HL-60 (cell line): ENCODE data around the gene MSANTD3.

Experiments
- DNase-seq, 2 experiments: peaks; one replicate each; pipeline ENCODE4 v3.0.0-alpha.2; 2010 to 2020; ENCODE audit warnings: low read depth in 1 of 2, low spot score in 1 of 2
- H3K27ac ChIP-seq: fragments of 250-450 bp; sonication (Bioruptor Pico); replicated peaks from 2 replicates; pipeline ENCODE4 v1.5.1; 2020; ENCODE audit warnings: mild to moderate bottlenecking, moderate library complexity
- H3K27me3 ChIP-seq: fragments of 250-450 bp; sonication (Bioruptor Pico); 2 replicates; pipeline ENCODE4 v1.5.1; 2021; ENCODE audit warnings: mild to moderate bottlenecking, moderate library complexity; ENCODE audit not compliant: insufficient read depth, poor library complexity, severe bottlenecking
- H3K4me3 ChIP-seq: replicated peaks from 2 replicates; pipeline ENCODE4 v1.5.1; 2011; ENCODE audit warnings: mild to moderate bottlenecking, control low read depth, low read length; ENCODE audit not compliant: insufficient read depth
- CTCF ChIP-seq: IDR thresholded peaks from one replicate; pipeline ENCODE4 v1.5.1; 2011; ENCODE audit warnings: low read length, control low read depth, inconsistent platforms; ENCODE audit not compliant: insufficient read depth
- GABPA ChIP-seq: IDR thresholded peaks from 2 replicates; pipeline ENCODE4 v1.6.1; 2012; ENCODE audit warnings: low read depth
- POLR2AphosphoS5 ChIP-seq: IDR thresholded peaks from 2 replicates; pipeline ENCODE4 v1.6.1; 2012; ENCODE audit warnings: low read depth
- REST ChIP-seq: IDR thresholded peaks from 2 replicates; pipeline ENCODE4 v1.6.1; 2012; ENCODE audit warnings: low read depth; ENCODE audit not compliant: insufficient replicate concordance
- SPI1 ChIP-seq: IDR thresholded peaks from 2 replicates; pipeline ENCODE4 v1.6.1; 2012; ENCODE audit warnings: low read depth, mild to moderate bottlenecking, borderline replicate concordance

Gene MSANTD3

GRCh38 chr9:100426189-100426529 lies 784 bp upstream of the MSANTD3 start:
- Histone ChIP-seq H3K27me3 (no peaks in the 10 kb centered on the region), H3K27ac (peak overlapping the region; percentile 71), H3K4me3 (peak overlapping the region; percentile 56)
- no peak for DNase-seq
- no peak for TF ChIP-seq REST
- no peak for TF ChIP-seq GABPA
- no peak for TF ChIP-seq CTCF
- no peak for TF ChIP-seq SPI1
- no peak for TF ChIP-seq POLR2AphosphoS5

GRCh38 chr9:100427366-100428263 lies 672 bp downstream of the MSANTD3 start:
- TF ChIP-seq GABPA (no peak), REST (no peak), POLR2AphosphoS5 (no peak), CTCF (no peak), SPI1 (no peak)
- peak overlapping the region; percentile 78 for H3K4me3 ChIP-seq
- H3K27me3 ChIP-seq = no peaks in the 10 kb centered on the region
- H3K27ac ChIP-seq = peak overlapping the region; percentile 61
- peak in 1 of 2 experiments; percentile 28 for DNase-seq

GRCh38 chr9:100428871-100429654 lies 2.1 kb downstream of the MSANTD3 start:
- DNase-seq = no peak
- Histone ChIP-seq H3K27ac (no peak overlapping the region), H3K27me3 (no peaks in the 10 kb centered on the region), H3K4me3 (no peak overlapping the region)
- TF ChIP-seq POLR2AphosphoS5 (no peak), GABPA (no peak), SPI1 (no peak), REST (no peak), CTCF (no peak)
